Measurements from ENCODE around the gene BANK1. TPM values are rescaled to one million over a fixed set of nuclear protein-coding genes. Genes with fewer than 3 reads are reported as not detected.

The BANK1 gene
- polyA plus RNA-seq, 1 of the 3 experiments (the other 2 are of a cell fraction): not detected

DNA sequence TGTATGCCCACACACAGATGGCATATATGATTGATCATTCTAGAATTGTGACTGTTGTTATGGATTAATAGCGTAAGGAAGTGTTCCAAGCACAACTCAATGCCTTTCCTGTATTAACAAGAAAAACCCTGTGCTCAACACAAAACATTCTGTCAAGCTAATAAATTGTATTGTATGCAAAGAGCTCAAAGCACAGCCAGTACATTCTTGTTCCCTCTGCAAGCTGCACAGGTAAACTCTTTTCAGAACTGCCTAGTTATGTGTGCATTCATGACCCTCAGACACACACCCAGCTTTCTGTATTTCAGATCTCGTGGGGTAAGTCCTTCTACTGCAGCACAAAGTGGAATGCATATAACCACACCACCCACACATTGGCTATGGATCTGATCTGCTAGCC lies 34.3 kb upstream of the BANK1 start:
- no peaks in the 10 kb centered on the region for H3K36me3 ChIP-seq (replicated peaks in 1 of 2; ENCODE audit: control insufficient read depth in 1 of 2, insufficient read depth in 2 of 2, low read length in 1 of 2)
- TF ChIP-seq MXI1 (IDR thresholded peaks at IDR 0.05; ENCODE audit: low read depth, low read length) (no peak), TCF12 (IDR thresholded peaks at IDR 0.05) (no peak), FOSL2 (IDR thresholded peaks at IDR 0.05; ENCODE audit: borderline replicate concordance, low read depth) (no peak), RXRA (IDR thresholded peaks at IDR 0.05; ENCODE audit: borderline replicate concordance, low read depth) (no peak), NRF1 (IDR thresholded peaks at IDR 0.05; ENCODE audit: low read depth, low read length) (no peak), NFIC (IDR thresholded peaks at IDR 0.05; ENCODE audit: borderline replicate concordance) (no peak), SMC3 (IDR thresholded peaks at IDR 0.05; ENCODE audit: low read depth, low read length) (no peak), GABPA (IDR thresholded peaks at IDR 0.05; ENCODE audit: low read depth) (no peak), TEAD4 (IDR thresholded peaks at IDR 0.05; ENCODE audit: borderline replicate concordance, insufficient read depth) (no peak), EP300 (IDR thresholded peaks at IDR 0.05; ENCODE audit: borderline replicate concordance in 1 of 2, low read depth in 1 of 2, low read length in 1 of 2) (no peak)
- TF ChIP-seq, protein P1, sequence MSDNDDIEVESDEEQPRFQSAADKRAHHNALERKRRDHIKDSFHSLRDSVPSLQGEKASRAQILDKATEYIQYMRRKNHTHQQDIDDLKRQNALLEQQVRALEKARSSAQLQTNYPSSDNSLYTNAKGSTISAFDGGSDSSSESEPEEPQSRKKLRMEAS (IDR thresholded peaks at IDR 0.05; ENCODE audit: low read depth): no peak
- H3K4me3 ChIP-seq (ENCODE audit: low read depth in 2 of 2, low read length in 1 of 2): no peak overlapping the region
- H3K4me2 ChIP-seq: no peak overlapping the region
- H3K27me3 ChIP-seq (ENCODE audit: insufficient read depth): no peaks in the 10 kb centered on the region
- H3K27ac ChIP-seq (ENCODE audit: low read depth in 2 of 2, low read length in 1 of 2): no peak overlapping the region
- H3K79me2 ChIP-seq (ENCODE audit: insufficient read depth): no peaks in the 10 kb centered on the region
- H3K9me2 ChIP-seq: no peaks in the 10 kb centered on the region
- H3F3A ChIP-seq (replicated peaks; ENCODE audit: insufficient read depth): no peaks in the 10 kb centered on the region
- no peak overlapping the region for H3K9ac ChIP-seq
- no peaks in the 10 kb centered on the region for H3K4me1 ChIP-seq (ENCODE audit: control insufficient read depth in 1 of 2, insufficient read depth in 2 of 2, low read depth in 1 of 2, low read length in 1 of 2)
- ChIA-PET CTCF (interaction anchor here (0.6 kb wide), 1 partner anchor 1142 kb away, joined by 3 read pairs; no protein-coding TSS in a partner anchor), POLR2A (no interaction called here)
- DNase-seq: no peak
- no peak overlapping the region for H2AFZ ChIP-seq (ENCODE audit: low read depth)
- no peaks in the 10 kb centered on the region for H3K9me3 ChIP-seq
- 27% methylated on average over 2 of the region's 2 CpGs for WGBS (ENCODE audit: low lambda C conversion rate)
- H4K20me1 ChIP-seq (ENCODE audit: insufficient read depth): no peaks in the 10 kb centered on the region

- no peak overlapping the region for H3K27ac ChIP-seq (ENCODE audit: low read depth in 2 of 2, low read length in 1 of 2)
- H4K20me1 ChIP-seq (ENCODE audit: insufficient read depth): no peaks in the 10 kb centered on the region
- no peak overlapping the region for H2AFZ ChIP-seq (ENCODE audit: low read depth)
- no peaks in the 10 kb centered on the region for H3K4me1 ChIP-seq (ENCODE audit: control insufficient read depth in 1 of 2, insufficient read depth in 2 of 2, low read depth in 1 of 2, low read length in 1 of 2)
- H3F3A ChIP-seq (replicated peaks; ENCODE audit: insufficient read depth): no peaks in the 10 kb centered on the region
- POLR2A ChIA-PET: no interaction called here
- DNase-seq: no peak
- no peak overlapping the region for H3K4me3 ChIP-seq (ENCODE audit: low read depth in 2 of 2, low read length in 1 of 2)
- WGBS (ENCODE audit: low lambda C conversion rate): 75% methylated on average over 1 of the region's 1 CpG
- no peak overlapping the region for H3K4me2 ChIP-seq
- H3K9ac ChIP-seq: no peak overlapping the region
- H3K9me2 ChIP-seq: no peaks in the 10 kb centered on the region
- H3K9me3 ChIP-seq: no peaks in the 10 kb centered on the region
- TF ChIP-seq EP300 (IDR thresholded peaks at IDR 0.05; ENCODE audit: borderline replicate concordance in 1 of 2, low read depth in 1 of 2, low read length in 1 of 2) (no peak), JUND (IDR thresholded peaks at IDR 0.05) (no peak), MXI1 (IDR thresholded peaks at IDR 0.05; ENCODE audit: low read depth, low read length) (no peak), GABPA (IDR thresholded peaks at IDR 0.05; ENCODE audit: low read depth) (no peak), USF1 (IDR thresholded peaks at IDR 0.05; ENCODE audit: borderline replicate concordance, low read depth) (no peak), RCOR1 (IDR thresholded peaks at IDR 0.05; ENCODE audit: low read length) (no peak), RFX5 (IDR thresholded peaks at IDR 0.05; ENCODE audit: low read length) (no peak), FOXJ3 (CRISPR knock-in tag; IDR thresholded peaks at IDR 0.05) (no peak), YY1 (IDR thresholded peaks at IDR 0.05; ENCODE audit: low read depth) (no peak), SIN3A (IDR thresholded peaks at IDR 0.05; ENCODE audit: borderline replicate concordance, low read depth, low read length) (no peak), PBX3 (IDR thresholded peaks at IDR 0.05) (no peak), TAF1 (IDR thresholded peaks at IDR 0.05; ENCODE audit: borderline replicate concordance, low read depth, low read length) (no peak), RAD21 (IDR thresholded peaks at IDR 0.05; ENCODE audit: low read length) (no peak), GATA2 (CRISPR knock-in tag; IDR thresholded peaks at IDR 0.05) (no peak)
- TF ChIP-seq, protein P2, sequence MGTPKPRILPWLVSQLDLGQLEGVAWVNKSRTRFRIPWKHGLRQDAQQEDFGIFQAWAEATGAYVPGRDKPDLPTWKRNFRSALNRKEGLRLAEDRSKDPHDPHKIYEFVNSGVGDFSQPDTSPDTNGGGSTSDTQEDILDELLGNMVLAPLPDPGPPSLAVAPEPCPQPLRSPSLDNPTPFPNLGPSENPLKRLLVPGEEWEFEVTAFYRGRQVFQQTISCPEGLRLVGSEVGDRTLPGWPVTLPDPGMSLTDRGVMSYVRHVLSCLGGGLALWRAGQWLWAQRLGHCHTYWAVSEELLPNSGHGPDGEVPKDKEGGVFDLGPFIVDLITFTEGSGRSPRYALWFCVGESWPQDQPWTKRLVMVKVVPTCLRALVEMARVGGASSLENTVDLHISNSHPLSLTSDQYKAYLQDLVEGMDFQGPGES (IDR thresholded peaks at IDR 0.05; ENCODE audit: low read depth, low read length): no peak
- H3K27me3 ChIP-seq (ENCODE audit: insufficient read depth): no peaks in the 10 kb centered on the region
- CTCF ChIA-PET: no interaction called here
- no peaks in the 10 kb centered on the region for H3K79me2 ChIP-seq (ENCODE audit: insufficient read depth)
- no peaks in the 10 kb centered on the region for H3K36me3 ChIP-seq (replicated peaks in 1 of 2; ENCODE audit: control insufficient read depth in 1 of 2, insufficient read depth in 2 of 2, low read length in 1 of 2)
Measured at GRCh38 chr4:101761405-101761804, 29.1 kb upstream of the BANK1 start.
